ENCODE results near the gene SPACDR. TPM values are rescaled to one million over a fixed set of nuclear protein-coding genes. Genes with fewer than 3 reads are reported as not detected.

Gene SPACDR
- total and polyA plus RNA-seq, 9 of the 15 experiments (the other 6 are each of a cell fraction or from before 2014, with no cell fraction given), result 0.07 to 0.55 (median 0.14) TPM; not detected in 1

- TF ChIP-seq ZNF324 (CRISPR knock-in tag; IDR thresholded peaks at IDR 0.05), result 0 out of 2 replicates have a peak, but pooled peaks have one; percentile 16
- peak; percentile 71 for TF ChIP-seq ARID4B (CRISPR knock-in tag; IDR thresholded peaks at IDR 0.05)
- no peak for TF ChIP-seq BMI1 (IDR thresholded peaks at IDR 0.05; ENCODE audit: low read length)
- 0 out of 2 replicates have a peak, but pooled peaks have one; percentile 61 for TF ChIP-seq ZBTB17 (CRISPR knock-in tag; IDR thresholded peaks at IDR 0.05)
- TF ChIP-seq MTA2 (IDR thresholded peaks at IDR 0.05; ENCODE audit: low read depth), result peak; percentile 47; the same call in 1 of the 2 replicates
- no peak for TF ChIP-seq GABPB2 (CRISPR knock-in tag; conservative IDR thresholded peaks at IDR 0.05)
- peak; percentile 29; the same call in 1 of the 2 replicates for TF ChIP-seq ZBTB9 (CRISPR knock-in tag; IDR thresholded peaks at IDR 0.05)
- TF ChIP-seq CCNT2 (IDR thresholded peaks at IDR 0.05; ENCODE audit: borderline replicate concordance, extremely low read depth, insufficient read length, low read depth, low read length), result peak; percentile 86
- TF ChIP-seq ZNF263 (CRISPR knock-in tag; IDR thresholded peaks at IDR 0.05; ENCODE audit: borderline replicate concordance), result peak; percentile 83
- TF ChIP-seq MCM5 (IDR thresholded peaks at IDR 0.05; ENCODE audit: low read depth), result no peak
- TF ChIP-seq NR3C1 (CRISPR knock-in tag; IDR thresholded peaks at IDR 0.05), result no peak
- TF ChIP-seq MAFK (IDR thresholded peaks at IDR 0.05; ENCODE audit: low read length), result no peak
- TF ChIP-seq ZNF766 (CRISPR knock-in tag; conservative IDR thresholded peaks at IDR 0.05), result no peak
- peak; percentile 96 for TF ChIP-seq HNRNPLL (IDR thresholded peaks at IDR 0.05; ENCODE audit: low read depth, low read length, poor library complexity, severe bottlenecking)
- TF ChIP-seq HNRNPL (IDR thresholded peaks at IDR 0.05; ENCODE audit: low read depth, low read length), result peak; percentile 77; the same call in 1 of the 2 replicates
- TF ChIP-seq ARID3B (CRISPR knock-in tag; IDR thresholded peaks at IDR 0.05; ENCODE audit: borderline replicate concordance), result no peak
- TF ChIP-seq ZNF354B (CRISPR knock-in tag; IDR thresholded peaks at IDR 0.05), result no peak
Observed at GRCh38 chr7:100483090-100483721, 19.1 kb upstream of the SPACDR start (continued).

Data from K562 (cell line).